GM23248 (cell line): Measurements from ENCODE around the gene MAGI1.

Experiments
- EZH2 ChIP-seq: fragments of 200-600 bp; sonication (generic); IDR thresholded peaks from 2 replicates; pipeline ENCODE4 v1.6.1; 2018; ENCODE audit warnings: antibody characterized with exemption, mild to moderate bottlenecking; ENCODE audit not compliant: insufficient read depth, poor library complexity, severe bottlenecking
- EZH2phosphoT487 ChIP-seq: fragments of 200-600 bp; sonication (generic); IDR thresholded peaks from 2 replicates; pipeline ENCODE4 v1.6.1; 2018; ENCODE audit warnings: antibody characterized with exemption, moderate library complexity, mild to moderate bottlenecking, low read depth; ENCODE audit not compliant: insufficient read depth

DNA sequence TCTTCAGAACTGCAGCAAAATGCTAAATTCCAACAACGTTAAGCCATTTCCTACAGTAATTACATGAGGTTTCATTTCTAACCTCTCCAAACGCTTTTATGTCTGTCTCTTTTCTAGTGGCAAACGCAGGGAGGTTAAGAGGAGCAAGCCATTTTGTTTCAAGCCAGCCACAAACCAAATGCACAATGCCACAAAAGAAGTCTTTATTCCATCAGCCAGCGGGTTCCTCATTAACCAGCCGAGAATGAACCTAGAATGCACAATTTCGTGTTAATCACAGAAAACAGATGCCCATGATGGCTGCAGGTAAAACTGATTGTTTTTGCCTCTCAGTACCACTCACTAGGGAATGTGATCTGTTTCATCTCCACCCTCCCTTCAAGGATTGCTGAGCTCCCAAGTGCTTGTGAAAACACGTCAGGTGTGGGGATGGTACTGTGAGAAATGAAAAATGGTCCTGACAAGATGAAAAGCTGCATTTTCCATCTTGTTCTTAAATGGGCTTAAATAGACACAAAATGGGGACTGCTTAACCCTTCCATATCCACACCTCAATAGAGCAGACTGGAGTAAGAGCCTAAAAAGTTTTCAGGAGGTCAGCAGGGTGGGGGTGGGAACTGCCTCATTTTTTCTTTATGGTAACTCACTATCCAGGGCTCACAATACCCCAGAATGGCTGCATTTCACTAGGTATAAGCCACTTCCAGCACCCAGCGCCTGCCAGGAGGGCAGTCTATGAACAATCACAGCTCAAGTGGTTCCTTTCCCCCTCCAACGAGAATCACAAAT lies 277.1 kb downstream of the MAGI1 start:
- TF ChIP-seq EZH2 (no peak), EZH2phosphoT487 (no peak)
